OCI-LY1 (cell line): ENCODE data around the gene FAM193B.

Source experiments
- CTCF ChIP-seq: fragments of 200-600 bp; sonication (generic), shearing (Covaris generic); IDR thresholded peaks from 2 replicates; pipeline ENCODE4 v1.5.1; 2017; ENCODE audit warnings: mild to moderate bottlenecking, antibody characterized with exemption, low read length, moderate library complexity, mixed read lengths
- EZH2 ChIP-seq: fragments of 200-600 bp; sonication (generic), shearing (Covaris generic); IDR thresholded peaks from 2 replicates; pipeline ENCODE4 v1.8.0; 2017; ENCODE audit warnings: borderline replicate concordance, mixed run types, mild to moderate bottlenecking, antibody characterized with exemption, low read length, moderate library complexity, mixed read lengths

- TF ChIP-seq CTCF: no peak
- TF ChIP-seq EZH2: no peak
Measured at GRCh38 chr5:177552839-177553455, 1.4 kb downstream of the FAM193B start.
